NCI-H2196 treated with DMSO at 0.1 percent for 48 hours (cell line): ENCODE results near the gene CCDC78.

Experiments
- DNase-seq: peaks from one replicate; lab custom pipeline; 2025; ENCODE audit not compliant: unreplicated experiment; lab: John Stamatoyannopoulos, UW

Gene CCDC78

DNA sequence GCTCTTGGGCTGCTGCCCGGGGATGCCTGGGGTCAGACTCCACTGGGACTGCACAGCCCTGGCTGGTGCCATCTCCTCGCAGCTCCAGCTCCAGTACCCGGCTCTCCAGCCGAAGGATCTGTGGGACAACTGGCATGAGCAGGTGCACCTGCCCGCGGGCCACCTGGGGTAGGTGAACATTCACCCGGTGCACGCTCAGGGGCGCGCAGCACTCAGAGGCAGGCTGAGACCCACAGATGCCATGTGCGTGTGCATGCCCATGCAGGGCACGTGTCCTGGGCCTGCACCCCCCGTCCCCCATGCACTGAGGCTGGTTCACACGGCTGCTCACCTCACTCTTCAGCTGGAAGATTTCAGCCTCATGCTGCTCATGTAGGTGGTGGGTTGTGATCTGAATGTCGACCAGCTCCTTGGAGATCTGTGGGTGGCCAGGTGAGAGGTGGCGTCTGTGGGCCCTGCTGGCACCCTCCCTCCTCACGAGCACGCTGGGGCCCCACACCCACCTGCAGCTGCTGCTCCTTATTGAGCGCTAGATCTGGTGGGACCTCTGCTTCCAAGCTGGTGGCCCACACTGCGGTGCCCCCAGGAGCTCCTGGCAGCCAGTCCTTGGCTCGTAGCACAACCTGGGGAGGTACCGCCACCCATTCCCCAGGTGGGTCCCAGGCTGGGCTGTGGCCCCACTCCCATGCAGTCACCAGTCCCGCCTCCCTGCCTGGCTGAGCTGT, 618 bp downstream of the CCDC78 start:
- no peak for DNase-seq

DNA sequence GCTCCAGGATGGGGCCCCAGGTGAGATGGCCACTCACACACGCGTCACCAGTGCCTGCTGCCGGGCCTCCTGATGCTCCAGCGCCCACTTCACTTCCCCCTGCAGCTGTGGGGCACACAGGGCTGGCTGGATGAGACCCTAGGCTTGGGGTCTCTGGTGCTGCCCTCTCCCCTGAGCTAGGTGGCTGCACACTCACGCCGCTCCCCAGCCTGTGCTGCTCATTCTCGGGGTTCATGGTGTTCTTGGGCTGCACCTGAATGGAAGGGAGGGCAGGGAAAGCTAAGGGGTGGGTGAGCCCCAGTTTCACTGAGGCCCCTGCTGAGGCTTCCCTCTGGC, 1.2 kb downstream of the CCDC78 start:
- DNase-seq: no peak

DNA sequence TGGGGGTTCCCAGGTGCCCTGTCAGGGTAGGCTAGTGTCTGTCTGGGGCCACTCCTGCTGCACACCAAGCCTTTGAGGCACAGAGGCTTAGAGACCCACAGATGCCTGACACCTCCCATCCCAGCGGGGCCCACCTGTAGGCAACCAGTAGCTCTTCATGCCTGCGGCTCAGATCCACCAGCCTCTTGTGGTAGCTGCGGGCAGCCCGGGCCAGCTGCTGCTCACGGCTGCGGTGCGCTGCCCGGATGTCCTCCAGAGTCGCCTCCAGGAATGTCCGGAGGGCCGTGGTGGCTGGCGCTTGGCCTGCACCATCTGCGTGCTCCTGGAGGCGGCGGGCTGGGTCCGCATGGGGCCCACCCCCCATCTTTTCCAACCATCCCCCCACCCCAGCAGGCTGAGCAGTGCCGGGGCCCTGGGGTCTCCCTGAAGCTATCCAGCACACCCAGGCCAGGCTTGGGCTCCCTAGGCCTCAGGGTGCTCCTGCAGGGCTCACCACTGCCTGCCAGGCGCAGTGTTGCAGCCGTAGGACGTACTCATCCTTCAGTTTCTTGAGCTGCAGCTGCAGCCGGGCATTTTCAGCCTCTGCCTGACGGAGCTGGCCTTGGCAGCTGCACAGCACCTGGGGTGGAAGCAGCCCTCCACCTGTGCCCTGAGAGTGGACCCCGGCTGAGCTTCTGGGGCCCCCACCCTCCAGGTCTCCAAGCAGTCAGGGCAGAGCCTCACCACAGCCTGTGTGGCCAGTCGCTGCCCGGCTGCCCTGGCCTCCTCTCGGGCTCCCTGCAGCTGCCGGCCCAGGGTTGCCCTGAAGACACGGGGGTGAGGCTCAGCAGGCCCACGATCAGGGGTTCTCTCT, 1.8 kb downstream of the CCDC78 start:
- no peak for DNase-seq

DNA sequence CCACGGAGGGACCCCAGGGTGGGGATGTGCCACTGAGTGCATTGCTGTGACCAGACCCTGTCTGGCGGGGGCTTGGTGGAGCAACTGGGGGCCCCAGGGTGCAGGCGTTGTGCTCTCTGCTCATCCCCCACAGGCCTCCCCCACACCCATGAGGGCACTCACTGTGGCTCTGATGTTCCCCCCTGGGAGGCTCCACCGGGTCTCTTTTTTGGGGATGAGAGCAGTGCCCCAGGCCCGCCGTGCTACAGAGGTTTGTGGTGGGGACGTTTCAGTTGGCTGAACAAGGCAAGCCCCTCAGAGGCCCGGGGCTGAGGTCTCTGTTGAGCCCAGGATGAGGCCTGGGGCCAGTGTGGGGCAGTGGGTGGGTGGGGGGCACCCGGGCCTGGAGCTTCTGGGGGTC, 2.5 kb downstream of the CCDC78 start:
- no peak for DNase-seq

DNA sequence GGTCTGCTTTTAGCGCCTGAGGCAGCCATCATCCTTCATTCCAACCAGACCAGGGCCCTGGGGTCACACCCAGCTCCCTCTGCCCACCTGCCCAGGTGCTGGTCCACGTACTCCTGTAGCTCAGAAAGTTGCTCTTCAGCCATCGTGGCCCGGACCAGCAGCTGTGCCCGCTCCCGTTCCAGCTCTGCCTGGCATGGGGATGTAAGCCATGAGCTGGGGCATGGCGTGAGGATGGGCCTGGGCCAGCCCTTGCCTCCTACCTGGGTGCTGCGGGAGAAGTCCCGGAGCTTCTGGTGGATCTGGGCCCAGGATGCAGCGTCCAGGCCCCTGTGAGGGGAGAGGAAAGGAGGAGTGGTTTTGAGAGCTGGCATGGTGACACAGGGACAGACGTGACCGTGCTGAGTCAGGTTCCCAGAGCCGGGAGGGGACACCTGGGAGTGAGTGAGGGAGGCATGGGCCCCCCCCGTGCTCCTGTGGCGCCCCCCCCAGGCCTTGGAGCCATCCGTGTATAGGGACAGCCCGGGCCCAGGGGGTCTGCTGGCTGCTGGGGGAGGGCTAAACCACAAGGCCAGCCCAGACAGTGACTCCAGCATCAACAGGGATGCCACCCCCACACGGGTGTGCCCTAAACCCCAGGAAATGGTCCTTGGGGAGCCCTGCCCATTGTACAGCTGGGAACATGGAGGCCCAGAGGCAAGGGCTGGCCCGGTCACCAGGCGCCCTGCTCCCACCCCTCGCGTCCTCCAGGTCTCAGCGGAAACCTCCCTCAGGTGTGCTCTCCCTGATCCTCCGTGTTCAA, 3.2 kb downstream of the CCDC78 start:
- DNase-seq: no peak

DNA sequence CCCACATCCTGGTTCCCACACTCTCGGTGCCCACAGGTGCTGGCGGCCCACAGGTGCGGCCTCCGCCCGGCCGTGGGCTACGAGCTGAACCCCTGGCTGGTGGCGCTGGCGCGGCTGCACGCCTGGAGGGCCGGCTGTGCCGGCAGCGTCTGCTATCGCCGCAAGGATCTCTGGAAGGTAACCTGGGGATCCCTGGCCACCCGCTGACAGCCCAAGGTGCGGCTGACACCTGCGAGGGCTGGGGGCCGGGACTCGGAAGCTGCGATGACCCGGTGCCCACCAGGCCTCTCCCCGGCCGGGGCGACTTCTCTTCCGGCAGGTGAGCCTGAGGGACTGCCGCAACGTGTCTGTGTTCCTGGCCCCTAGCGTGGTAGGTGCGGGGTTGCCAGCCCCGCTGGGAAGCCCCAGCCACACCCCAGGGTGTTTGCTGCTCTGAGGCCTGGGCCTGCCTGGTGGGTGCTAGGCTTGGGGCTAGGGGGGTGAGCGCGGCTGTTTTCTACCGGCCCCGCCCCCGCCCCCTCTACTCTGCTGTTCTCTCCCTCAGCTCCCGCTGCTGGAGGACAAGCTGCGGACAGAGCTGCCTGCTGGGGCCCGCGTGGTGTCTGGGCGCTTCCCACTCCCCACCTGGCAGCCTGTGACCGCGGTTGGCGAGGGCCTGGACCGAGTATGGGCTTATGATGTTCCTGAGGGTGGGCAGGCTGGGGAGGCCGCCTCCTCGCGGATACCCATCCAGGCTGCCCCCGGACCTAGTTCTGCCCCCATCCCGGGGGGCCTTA, 4.3 kb downstream of the CCDC78 start:
- DNase-seq: no peak

DNA sequence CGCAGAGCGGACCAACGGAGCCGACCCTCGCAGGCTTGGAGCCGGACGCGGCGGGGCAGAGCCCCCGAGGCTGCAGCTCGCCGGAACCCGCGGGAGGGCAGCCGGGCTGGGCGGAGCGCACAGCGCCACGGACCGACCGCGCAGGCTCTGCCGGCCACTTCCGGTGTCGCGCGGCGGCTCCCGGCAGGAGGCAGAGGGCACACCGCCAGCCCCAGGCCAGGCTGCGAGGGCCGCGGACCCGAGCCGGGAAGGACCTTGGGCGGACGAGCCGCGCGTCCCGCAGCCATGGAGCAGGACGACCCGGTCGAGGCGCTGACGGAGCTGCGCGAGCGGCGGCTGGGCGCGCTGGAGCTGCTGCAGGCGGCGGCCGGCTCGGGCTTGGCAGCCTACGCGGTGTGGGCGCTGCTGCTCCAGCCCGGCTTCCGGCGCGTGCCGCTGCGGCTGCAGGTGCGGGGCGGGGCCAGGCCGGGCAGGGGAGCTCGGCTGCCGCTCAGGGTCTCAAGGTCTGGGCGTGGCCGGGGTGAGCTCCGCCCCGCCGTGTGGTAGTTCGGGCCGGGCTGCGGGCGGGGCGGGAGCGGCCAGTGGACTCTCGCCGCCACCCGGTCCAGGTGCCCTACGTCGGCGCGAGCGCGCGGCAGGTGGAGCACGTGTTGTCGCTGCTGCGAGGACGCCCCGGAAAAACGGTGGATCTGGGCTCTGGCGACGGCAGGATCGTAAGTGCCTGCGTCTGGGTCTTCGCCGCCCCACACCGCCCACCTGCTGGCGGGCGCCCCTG, 5.1 kb downstream of the CCDC78 start, which contains the start of gene ANTKMT:
Gene ANTKMT (plus strand): TSS at position 157 of the 775 bp plus-strand sequence. CDS start 129 bp downstream, at position 286.
- peak; percentile 93 for DNase-seq

DNA sequence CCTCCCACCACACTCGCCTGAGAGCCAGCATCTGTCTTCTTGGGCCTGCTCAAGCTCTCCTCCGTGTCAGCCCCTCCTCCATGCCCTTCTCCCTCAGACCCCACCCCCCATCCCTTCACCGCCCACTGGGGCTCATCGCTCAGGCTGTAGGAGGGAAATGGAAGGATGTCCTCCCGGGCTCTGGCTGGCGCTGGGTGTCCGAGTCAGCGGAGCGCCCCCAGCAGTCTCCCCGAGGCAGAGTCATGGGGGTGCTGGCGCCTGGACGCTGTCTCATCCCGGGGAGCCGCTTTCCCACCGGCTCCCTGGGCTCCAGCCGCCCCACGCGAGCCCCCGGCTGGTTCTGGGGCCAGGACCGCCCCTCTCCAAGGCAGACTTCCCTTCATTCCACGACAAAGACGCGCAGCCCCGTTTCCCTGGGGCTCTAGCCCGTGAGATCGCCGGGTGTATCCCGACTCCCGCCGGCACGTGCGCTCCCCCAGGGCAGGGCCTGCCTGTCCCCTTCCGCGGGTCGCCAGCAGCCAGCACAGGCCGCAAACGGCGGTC, 5.7 kb downstream of the CCDC78 start:
- DNase-seq: peak; percentile 76

DNA sequence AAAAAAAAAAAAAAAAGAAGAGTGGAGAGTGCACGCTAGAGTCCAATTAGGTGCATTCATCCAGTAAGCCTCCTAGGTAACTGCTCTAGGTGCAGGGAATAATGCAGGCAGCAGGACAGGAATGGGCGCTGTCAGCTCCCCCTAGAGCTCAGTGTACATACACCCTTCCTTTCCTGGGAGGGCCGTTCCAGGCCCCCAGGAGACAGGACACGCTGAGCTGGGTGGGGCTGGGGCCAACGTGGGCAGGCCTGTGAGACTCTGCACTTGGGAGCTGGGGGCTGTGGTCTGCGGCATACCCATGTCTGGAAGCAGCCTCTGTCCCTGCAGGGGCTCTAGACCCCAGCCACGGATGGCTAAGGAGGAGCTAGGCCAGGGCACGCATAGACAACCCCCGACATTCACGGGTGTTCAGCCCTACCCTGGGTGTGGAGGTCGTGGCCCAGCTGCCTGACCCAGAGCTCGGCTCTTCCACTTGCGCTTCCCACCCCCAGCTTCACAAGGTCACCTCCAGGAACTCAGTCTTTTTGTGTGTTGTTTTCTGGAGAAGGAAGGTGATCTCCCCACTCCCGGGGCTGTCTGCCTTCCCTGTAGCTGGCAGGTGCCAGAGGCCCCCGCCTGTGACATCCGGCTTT, 6.3 kb downstream of the CCDC78 start:
- DNase-seq: peak; percentile 35

DNA sequence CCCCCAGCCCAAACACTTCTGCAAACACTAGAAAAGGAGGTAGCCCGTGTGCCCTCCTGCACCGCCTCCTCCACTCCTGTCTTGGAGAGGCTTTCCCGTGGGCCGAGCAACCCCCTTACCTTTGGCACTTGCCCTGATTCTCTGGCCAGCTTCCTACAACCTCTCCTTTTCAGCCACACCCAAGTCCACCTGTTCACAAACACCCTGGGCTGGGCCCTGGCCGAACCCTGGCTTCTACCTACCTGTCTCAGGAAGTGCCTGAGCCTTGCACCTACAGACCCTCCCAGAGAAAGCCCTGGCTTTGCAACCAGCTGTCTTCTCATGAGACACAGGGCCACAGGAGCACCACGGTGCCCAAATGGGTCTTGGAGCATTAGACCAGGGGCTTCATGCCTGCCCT, 7.3 kb downstream of the CCDC78 start:
- DNase-seq: no peak

DNA sequence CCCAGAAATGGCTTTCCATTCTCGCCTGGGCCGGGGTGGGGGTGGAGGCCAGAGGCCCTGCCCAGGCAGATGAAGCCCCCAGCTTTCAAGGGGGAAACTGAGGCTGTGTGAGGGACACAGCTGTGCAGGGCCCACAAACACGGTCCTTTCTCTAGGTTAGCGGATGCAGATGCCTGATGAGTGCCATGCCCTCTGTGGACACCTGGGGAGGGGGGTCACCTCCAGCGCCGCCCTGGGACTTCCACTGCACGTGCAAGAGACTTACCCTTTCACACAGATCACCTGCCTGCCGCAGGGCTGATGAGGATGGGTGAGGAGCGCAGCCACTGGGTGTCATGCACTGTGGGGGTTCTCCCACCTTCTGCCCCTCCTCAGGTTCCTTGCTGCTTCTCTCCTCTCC, 7.9 kb downstream of the CCDC78 start:
- no peak for DNase-seq

DNA sequence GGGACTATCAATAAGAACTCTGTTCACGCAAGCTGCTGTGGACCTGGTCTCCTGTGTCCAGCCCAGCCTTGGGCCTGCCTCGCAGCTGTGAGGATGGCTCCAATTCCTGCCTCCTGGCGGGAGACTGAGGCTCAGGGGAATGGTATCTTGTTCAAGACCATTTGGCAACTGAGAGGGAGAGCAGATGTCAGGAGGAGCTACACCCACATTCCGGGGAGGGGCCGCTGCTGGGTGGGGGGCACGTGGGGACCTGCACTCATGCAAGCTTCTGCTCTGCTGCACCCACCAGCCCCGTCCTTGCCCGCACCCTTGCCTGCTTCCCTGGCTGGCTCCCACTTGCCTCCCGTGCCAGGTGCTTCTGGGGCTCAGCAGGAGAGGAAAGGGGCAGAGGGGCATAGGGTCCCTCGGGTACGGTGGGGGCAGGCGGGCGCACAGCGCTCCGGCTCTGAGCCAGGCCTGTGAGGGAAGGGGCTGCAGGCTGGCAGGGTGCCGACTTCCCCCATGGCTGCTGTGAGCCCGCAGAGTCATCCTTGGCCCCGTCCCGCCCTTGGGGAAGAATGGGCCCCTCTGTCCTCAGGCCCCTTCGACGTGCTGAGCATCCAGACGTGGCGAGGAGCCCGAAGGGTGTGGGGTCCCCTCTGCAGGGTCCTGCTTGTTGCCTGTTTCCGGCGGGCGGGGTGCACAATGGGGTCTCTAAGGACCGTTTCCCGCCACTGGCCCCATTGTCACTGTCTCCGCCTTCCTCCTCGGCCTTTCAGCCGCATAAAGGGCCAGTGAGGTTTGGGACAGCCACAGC, 8.6 kb downstream of the CCDC78 start:
- DNase-seq: no peak

DNA sequence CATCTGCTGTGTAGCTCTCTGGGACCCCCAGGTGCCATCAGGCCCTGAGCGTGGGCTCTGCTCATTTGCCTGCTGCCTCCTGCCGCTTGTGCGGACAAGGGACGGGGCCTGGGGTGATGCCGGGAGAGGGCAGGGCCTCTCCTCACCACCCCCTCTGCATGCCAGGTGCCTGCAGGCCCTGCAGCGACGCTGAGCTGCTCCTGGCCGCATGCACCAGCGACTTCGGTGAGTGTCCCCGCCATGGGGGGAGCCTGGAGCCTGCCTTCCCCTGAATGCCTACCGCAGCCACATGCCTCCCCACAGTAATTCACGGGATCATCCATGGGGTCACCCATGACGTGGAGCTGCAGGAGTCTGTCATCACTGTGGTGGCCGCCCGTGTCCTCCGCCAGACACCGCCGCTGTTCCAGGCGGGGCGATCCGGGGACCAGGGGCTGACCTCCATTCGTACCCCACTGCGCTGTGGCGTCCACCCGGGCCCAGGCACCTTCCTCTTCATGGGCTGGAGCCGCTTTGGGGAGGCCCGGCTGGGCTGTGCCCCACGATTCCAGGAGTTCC, 9.4 kb downstream of the CCDC78 start:
- DNase-seq: no peak

DNA sequence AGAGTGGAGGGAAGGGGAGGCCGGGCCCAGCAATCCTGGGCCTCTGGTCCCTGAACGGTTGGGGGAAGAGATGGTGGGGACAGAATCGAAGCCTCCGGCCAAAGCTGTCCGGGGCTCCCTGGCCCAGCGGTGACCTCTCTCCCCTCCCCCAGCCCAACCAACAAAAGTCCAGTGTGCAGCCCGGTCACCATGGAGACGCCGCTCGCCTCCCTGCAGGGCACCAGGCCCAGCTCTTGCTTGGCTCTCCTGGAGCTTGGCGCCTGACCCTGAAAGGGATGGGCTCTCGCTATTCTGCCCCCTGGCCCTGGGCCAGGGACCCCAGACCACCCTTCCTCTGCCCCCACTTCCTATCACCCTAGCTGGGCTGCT, 10.1 kb downstream of the CCDC78 start:
- peak; percentile 62 for DNase-seq

DNA sequence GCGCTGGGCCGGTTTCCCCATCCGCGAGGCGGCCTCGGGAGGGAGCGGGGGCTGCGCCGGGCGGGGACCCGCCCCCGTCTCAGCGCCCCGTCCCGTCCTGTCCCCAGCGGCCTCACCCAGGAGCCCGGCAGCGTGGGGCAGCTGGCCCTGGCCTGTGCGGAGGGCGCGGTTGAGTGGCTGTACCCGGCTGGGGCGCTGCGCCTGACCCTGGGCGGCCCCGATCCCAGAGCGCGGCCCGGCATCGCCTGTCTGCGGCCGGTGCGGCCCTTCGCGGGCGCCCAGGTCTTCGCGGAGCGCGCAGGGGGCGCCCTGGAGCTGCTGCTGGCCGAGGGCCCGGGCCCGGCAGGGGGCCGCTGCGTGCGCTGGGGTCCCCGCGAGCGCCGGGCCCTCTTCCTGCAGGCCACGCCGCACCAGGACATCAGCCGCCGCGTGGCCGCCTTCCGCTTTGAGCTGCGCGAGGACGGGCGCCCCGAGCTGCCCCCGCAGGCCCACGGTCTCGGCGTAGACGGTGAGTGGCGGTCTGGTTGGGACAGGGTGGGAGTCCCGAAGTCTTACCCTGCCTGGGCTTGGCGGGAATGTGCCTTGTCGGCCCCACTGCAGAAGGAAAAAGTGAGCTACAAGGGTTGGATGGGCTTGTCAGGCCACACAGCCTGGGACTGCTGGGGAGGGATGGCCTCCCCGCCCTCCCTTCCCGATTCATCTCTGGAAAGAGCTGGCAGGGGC, 10.6 kb downstream of the CCDC78 start:
- no peak for DNase-seq

DNA sequence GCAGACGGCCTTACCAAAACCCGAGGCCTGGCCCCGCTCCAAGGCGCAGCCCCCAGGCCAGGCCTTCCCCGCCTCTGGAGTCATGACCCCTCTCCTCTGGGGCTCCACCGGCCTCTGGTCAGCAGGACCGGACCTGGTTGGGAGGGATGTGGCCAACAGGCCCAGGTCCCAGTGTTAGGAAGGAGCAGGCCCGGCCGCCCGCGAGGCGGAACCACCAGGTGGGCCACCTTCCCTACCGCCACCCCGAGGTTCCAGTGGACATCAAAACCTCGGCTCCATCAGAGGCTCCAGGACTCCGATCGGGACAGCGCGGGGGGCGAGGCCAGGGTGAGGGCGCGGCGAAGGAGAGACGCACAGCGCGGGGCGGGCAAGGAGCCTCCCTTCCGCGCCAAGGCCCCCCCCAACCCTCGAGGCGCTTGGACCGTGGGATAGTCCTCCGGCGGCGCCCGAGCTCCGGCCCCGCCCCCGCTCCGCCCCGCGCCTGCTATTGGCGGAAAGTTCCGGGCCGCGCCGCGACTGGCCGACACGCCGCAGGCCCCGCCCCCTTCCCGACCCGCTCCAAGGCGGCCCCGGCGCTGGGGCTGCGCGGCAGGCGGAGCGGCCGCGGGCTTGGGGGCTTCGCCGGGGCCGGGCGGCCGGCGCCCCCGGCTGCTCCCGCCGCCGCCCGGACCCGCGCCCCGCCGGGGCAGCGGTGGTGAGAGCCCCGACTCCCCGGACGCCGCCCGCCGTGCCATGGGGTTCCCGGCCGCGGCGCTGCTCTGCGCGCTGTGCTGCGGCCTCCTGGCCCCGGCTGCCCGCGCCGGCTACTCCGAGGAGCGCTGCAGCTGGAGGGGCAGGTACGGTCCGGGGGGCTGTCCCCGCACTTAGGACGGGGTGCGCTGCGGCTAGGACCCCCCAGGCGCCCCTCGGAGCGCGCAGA, 11.4 kb downstream of the CCDC78 start, which contains the start of gene METRN:
Gene METRN (plus strand): TSS at position 561 of the 919 bp plus-strand sequence. CDS start 172 bp downstream, at position 733.
- peak; percentile 81 for DNase-seq
